H1 (cell line): ENCODE measurements around the gene TUBA4B. TPM values are rescaled to one million over a fixed set of nuclear protein-coding genes. Genes with fewer than 3 reads are reported as not detected.

ENCODE experiments used
- CTCF ChIA-PET: fragments of 300-600 bp; sonication (Branson Sonifier 250); formaldehyde crosslinking; loops from one replicate; lab custom pipeline; 2021; ENCODE audit not compliant: partially characterized antibody; lab: Charles Lee
- POLR2A ChIA-PET: fragments of 300-600 bp; sonication (Branson Sonifier 250); formaldehyde crosslinking; loops from one replicate; lab custom pipeline; 2021; ENCODE audit warnings: inconsistent platforms; ENCODE audit not compliant: partially characterized antibody; lab: Charles Lee
- DNase-seq, 2 experiments: peaks; one replicate each; pipeline versions ENCODE4 v3.0.0 to v3.0.0-alpha.2; 2010 to 2022; ENCODE audit warnings: low spot score in 2 of 2, low read depth in 1 of 2, mixed read lengths in 1 of 2
- FAIRE-seq: peaks from 2 replicates; lab custom pipeline; 2011; peaks lifted over from hg19 to GRCh38; lab: Jason Lieb, UNC
- H2AFZ ChIP-seq: 2 replicates; pipeline ENCODE4 v1.8.1; 2012; ENCODE audit warnings: low read length, inconsistent platforms
- H2AK5ac ChIP-seq: 2 replicates; pipeline ENCODE4 v1.6.1; 2013; ENCODE audit warnings: low read depth, low read length
- H2BK120ac ChIP-seq: replicated peaks from 2 replicates; pipeline ENCODE3; 2013; ENCODE audit warnings: low read depth, low read length, inconsistent platforms
- H2BK12ac ChIP-seq: 2 replicates; pipeline ENCODE4 v1.6.1; 2013; ENCODE audit warnings: low read depth, low read length
- H2BK15ac ChIP-seq: 2 replicates; pipeline ENCODE4 v1.6.1; 2013; ENCODE audit warnings: low read length
- H2BK20ac ChIP-seq: 2 replicates; pipeline ENCODE4 v1.6.1; 2013; ENCODE audit warnings: low read length
- H2BK5ac ChIP-seq: 2 replicates; pipeline ENCODE4 v1.6.1; 2013; ENCODE audit warnings: low read depth, low read length
- H3K14ac ChIP-seq: 2 replicates; pipeline ENCODE4 v1.6.1; 2013; ENCODE audit warnings: inconsistent platforms; ENCODE audit not compliant: insufficient read length
- H3K18ac ChIP-seq: 2 replicates; pipeline ENCODE4 v1.6.1; 2013; ENCODE audit warnings: low read length; ENCODE audit errors: extremely low read depth
- H3K23ac ChIP-seq: 2 replicates; pipeline ENCODE4 v1.6.1; 2013; ENCODE audit warnings: inconsistent platforms; ENCODE audit not compliant: insufficient read length
- H3K23me2 ChIP-seq: 2 replicates; pipeline ENCODE4 v1.6.1; 2013; ENCODE audit warnings: low read depth, low read length
- H3K27ac ChIP-seq: 2 replicates; pipeline ENCODE4 v1.6.1; 2011; ENCODE audit warnings: low read depth, low read length, inconsistent platforms
- H3K27me3 ChIP-seq, 4 experiments: replicated peaks in 1 of 4; 1 replicate in 1 of 4; 2 replicates in 3 of 4; pipeline versions ENCODE4 v1.6.1 to v1.8.1; 2011 to 2013; ENCODE audit warnings: low read length in 3 of 4, mild to moderate bottlenecking in 3 of 4, inconsistent platforms in 2 of 4, mixed read lengths in 2 of 4, moderate library complexity in 1 of 4; ENCODE audit not compliant: control insufficient read depth in 3 of 4, insufficient read depth in 3 of 4; ENCODE audit errors: extremely low read depth in 1 of 4
- H3K36me3 ChIP-seq, 4 experiments: 2 replicates each; pipeline versions ENCODE4 v1.6.1 to v1.8.1; 2011 to 2013; ENCODE audit warnings: mild to moderate bottlenecking in 4 of 4, low read length in 3 of 4, moderate library complexity in 2 of 4, control low read depth in 1 of 4, inconsistent platforms in 1 of 4; ENCODE audit not compliant: insufficient read depth in 4 of 4, control insufficient read depth in 2 of 4
- H3K4ac ChIP-seq: replicated peaks from 2 replicates; pipeline ENCODE3; 2013; ENCODE audit warnings: low read length, low read depth, mixed read lengths, inconsistent platforms; ENCODE audit not compliant: insufficient read length
- H3K4me1 ChIP-seq, 4 experiments: replicated peaks in 1 of 4; 1 replicate in 1 of 4; 2 replicates in 3 of 4; pipeline versions ENCODE4 v1.6.1 to v1.8.1; 2011 to 2013; ENCODE audit warnings: low read length in 3 of 4, inconsistent platforms in 2 of 4, mixed read lengths in 1 of 4; ENCODE audit not compliant: insufficient read depth in 4 of 4, control insufficient read depth in 3 of 4
- H3K4me2 ChIP-seq, 2 experiments: 2 replicates each; pipeline versions ENCODE4 v1.6.1 to v1.8.1; 2011 to 2013; ENCODE audit warnings: low read depth in 2 of 2, low read length in 2 of 2, control low read depth in 1 of 2, inconsistent platforms in 1 of 2, mild to moderate bottlenecking in 1 of 2; ENCODE audit not compliant: insufficient read depth in 1 of 2
- H3K4me3 ChIP-seq, 4 experiments: fragments of 200-600, 300-600 bp in 1 of 4; sonication (generic), shearing (Covaris generic), sonication (Bioruptor Twin) in 1 of 4; 2 replicates each; pipeline versions ENCODE4 v1.5.1 to v1.8.1; 2011 to 2016; ENCODE audit warnings: low read length in 4 of 4, low read depth in 3 of 4, control low read depth in 2 of 4, inconsistent platforms in 2 of 4, mild to moderate bottlenecking in 2 of 4, mixed read lengths in 1 of 4, moderate library complexity in 1 of 4; ENCODE audit not compliant: insufficient read depth in 2 of 4; ENCODE audit errors: extremely low read depth in 1 of 4
- H3K56ac ChIP-seq: replicated peaks from 2 replicates; pipeline ENCODE3; 2013; ENCODE audit warnings: low read depth, mild to moderate bottlenecking, mixed read lengths, low read length, inconsistent platforms; ENCODE audit not compliant: insufficient read length
- H3K79me1 ChIP-seq: 2 replicates; pipeline ENCODE4 v1.6.1; 2013; ENCODE audit warnings: low read depth, low read length, control low read depth
- H3K79me2 ChIP-seq, 2 experiments: 2 replicates each; pipeline versions ENCODE4 v1.6.1 to v1.8.1; 2012 to 2013; ENCODE audit warnings: low read length in 2 of 2, mild to moderate bottlenecking in 2 of 2, inconsistent platforms in 1 of 2; ENCODE audit not compliant: insufficient read depth in 2 of 2, control insufficient read depth in 1 of 2
- H3K9ac ChIP-seq, 4 experiments: replicated peaks in 1 of 4; 1 replicate in 1 of 4; 2 replicates in 3 of 4; pipeline versions ENCODE4 v1.6.1 to v1.8.1; 2011 to 2013; ENCODE audit warnings: low read depth in 3 of 4, low read length in 3 of 4, control low read depth in 2 of 4, mild to moderate bottlenecking in 2 of 4, moderate library complexity in 2 of 4, inconsistent platforms in 1 of 4; ENCODE audit errors: extremely low read depth in 1 of 4
- H3K9me3 ChIP-seq, 2 experiments: 2 replicates each; pipeline versions ENCODE4 v1.6.1 to v1.8.1; 2012 to 2013; ENCODE audit warnings: mild to moderate bottlenecking in 2 of 2, moderate library complexity in 2 of 2, control low read depth in 1 of 2, inconsistent platforms in 1 of 2, low read depth in 1 of 2, low read length in 1 of 2, mixed read lengths in 1 of 2; ENCODE audit not compliant: insufficient read depth in 2 of 2
- H4K20me1 ChIP-seq, 2 experiments: replicated peaks in 1 of 2; 2 replicates each; pipeline versions ENCODE3 to v1.8.1; 2011 to 2013; ENCODE audit warnings: inconsistent platforms in 2 of 2, low read length in 2 of 2, mild to moderate bottlenecking in 1 of 2; ENCODE audit not compliant: insufficient read depth in 2 of 2, control insufficient read depth in 1 of 2
- H4K5ac ChIP-seq: 2 replicates; pipeline ENCODE4 v1.6.1; 2013; ENCODE audit warnings: low read length, low read depth, mixed read lengths, inconsistent platforms; ENCODE audit not compliant: insufficient read length
- H4K8ac ChIP-seq: 2 replicates; pipeline ENCODE4 v1.8.0; 2013; ENCODE audit warnings: mild to moderate bottlenecking, moderate library complexity, low read length, inconsistent platforms; ENCODE audit not compliant: insufficient read depth; ENCODE audit errors: extremely low read depth
- H4K91ac ChIP-seq: replicated peaks from 2 replicates; pipeline ENCODE3; 2013; ENCODE audit warnings: low read length, mixed read lengths, inconsistent platforms; ENCODE audit not compliant: insufficient read length
- FOSL1 ChIP-seq: IDR thresholded peaks from 2 replicates; pipeline ENCODE4 v1.6.1; 2011; ENCODE audit warnings: mild to moderate bottlenecking, low read depth, low read length, moderate library complexity; ENCODE audit not compliant: insufficient read depth
- SP1 ChIP-seq: IDR thresholded peaks from 2 replicates; pipeline ENCODE4 v1.6.1; 2011; ENCODE audit warnings: low read depth, low read length
- SP4 ChIP-seq: IDR thresholded peaks from 2 replicates; pipeline ENCODE4 v1.6.1; 2012; ENCODE audit warnings: low read length, inconsistent platforms
- WGBS, 2 experiments: shearing (Covaris generic) in 1 of 2; methylation state at CpG; one replicate each; pipeline versions ENCODE4 v1.1.6 to v1.1.7; 2013 to 2015; ENCODE audit warnings: low lambda C conversion rate in 2 of 2, mixed read lengths in 2 of 2, inconsistent platforms in 1 of 2, low coverage in 1 of 2, missing lambda C conversion rate in 1 of 2; ENCODE audit not compliant: insufficient replicate concordance in 2 of 2, insufficient coverage in 1 of 2, insufficient read length in 1 of 2; ENCODE audit errors: extremely low coverage in 1 of 2, missing lambda C conversion rate in 1 of 2; 5-methylcytosine and 5-hydroxymethylcytosine counted together
- polyA plus RNA-seq, 7 experiments: library from polyadenylated mRNA; depleted of rRNA in 3 of 7; stranded (reverse) in 5 of 7; unstranded in 2 of 7; fragments of >200 nt in 5 of 7; fragments of 200-250 nt in 2 of 7; gene quantifications; 1 replicate in 5 of 7; 2 replicates in 1 of 7; 4 replicates in 1 of 7; pipeline versions ENCODE4 v1.2.1 to v1.2.3, GENCODE V29; 2011 to 2013; ENCODE audit warnings: missing spikeins in 2 of 7, mixed read lengths in 2 of 7
- total RNA-seq: library from RNA; stranded (reverse); fragmentation: NEBNext Ultra II Directional; extraction: Animal tissue kit (Norgen Biotek cat#: 25700); gene quantifications from 2 replicates; pipeline ENCODE4 v1.2.1, GENCODE V29; 2021

TUBA4B gene
- total and polyA plus RNA-seq, 2 of the 8 experiments (the other 6 are each of a cell fraction or from before 2014, with no cell fraction given) = 0.08 to 0.24 TPM

- Histone ChIP-seq H3K23ac (no peak overlapping the region), H2BK15ac (no peak overlapping the region), H3K4me1 (peaks cover 0 to 3% (median 3%) of the 10 kb centered on the region in 4 experiments; a peak in 3 of 7 replicates), H3K56ac (no peak overlapping the region), H2BK5ac (no peak overlapping the region), H4K5ac (no peak overlapping the region), H4K8ac (peak overlapping the region; percentile 93), H4K20me1 (no peaks in the 10 kb centered on the region), H3K9me3 (no peaks in the 10 kb centered on the region), H3K79me1 (0 out of 2 replicates have a peak, but pooled peaks cover 5% of the 10 kb centered on the region), H2AK5ac (no peak overlapping the region), H3K14ac (no peak overlapping the region), H2AFZ (no peak overlapping the region), H4K91ac (no peak overlapping the region), H3K36me3 (peaks cover 0 to 3% (median 0%) of the 10 kb centered on the region in 4 experiments; a peak in 2 of 8 replicates), H3K4ac (no peak overlapping the region), H3K4me2 (no peak overlapping the region), H2BK12ac (no peak overlapping the region; the same call in 1 of the 2 replicates), H3K79me2 (peaks cover 0 to 5% of the 10 kb centered on the region in 2 experiments; a peak in 1 of 4 replicates), H3K27me3 (no peaks in the 10 kb centered on the region), H2BK20ac (no peak overlapping the region), H3K9ac (no peak overlapping the region), H3K27ac (no peak overlapping the region), H3K23me2 (peaks cover 8% of the 10 kb centered on the region), H3K4me3 (no peak overlapping the region), H3K18ac (no peak overlapping the region), H2BK120ac (no peak overlapping the region)
- WGBS, 2 experiments = 84% methylated on average over 28 of the region's 28 CpGs; no CpG with 5 or more reads in 1 of the 2 experiments
- ChIA-PET CTCF (interaction anchor here (0.8 to 3.0 kb wide), 2 partner anchors 10 to 55 kb away, joined by 3 to 18 read pairs; partner anchors contain the start of gene TUBA4B), POLR2A (interaction anchor here (0.9 to 14.9 kb wide), 3 partner anchors 10 to 22 kb away, joined by 3 to 190 read pairs (median 8); partner anchors contain the start of gene ABCB6)
- FAIRE-seq (no peak), DNase-seq (no peak)
- TF ChIP-seq SP1 = no peak
- TF ChIP-seq SP4 = no peak
- TF ChIP-seq FOSL1 = no peak
Observed at GRCh38 chr2:219243291-219243761, 9.7 kb upstream of the TUBA4B start.
